ENCODE data around the gene KCNH3.

The KCNH3 gene

GRCh38 chr12:49543914-49544815, 5.3 kb downstream of the KCNH3 start:
- no peak overlapping the region for H3K27ac Mint-ChIP-seq
- peaks cover 12 to 19% of the 10 kb centered on the region in 2 donors for H3K4me1 Mint-ChIP-seq (ENCODE audit: low read depth in 2 of 2)
- no peak overlapping the region for H3K4me3 Mint-ChIP-seq
- DNase-seq (no peak), ATAC-seq (replicated peaks) (no peak)
- H3K36me3 Mint-ChIP-seq (ENCODE audit: insufficient read depth): no peaks in the 10 kb centered on the region
- peaks cover 22 to 54% of the 10 kb centered on the region in 2 donors for H3K27me3 Mint-ChIP-seq
- H3K9me3 Mint-ChIP-seq: no peaks in the 10 kb centered on the region

GRCh38 chr12:49545815-49546214, 7.0 kb downstream of the KCNH3 start:
- H3K9me3 Mint-ChIP-seq: no peaks in the 10 kb centered on the region
- H3K27ac Mint-ChIP-seq: no peak overlapping the region
- no peaks in the 10 kb centered on the region for H3K36me3 Mint-ChIP-seq (ENCODE audit: insufficient read depth)
- no peak for ATAC-seq (replicated peaks)
- peaks cover 5 to 9% of the 10 kb centered on the region in 2 donors for H3K4me1 Mint-ChIP-seq (ENCODE audit: low read depth in 2 of 2)
- peaks cover 30 to 60% of the 10 kb centered on the region in 2 donors for H3K27me3 Mint-ChIP-seq
- H3K4me3 Mint-ChIP-seq: no peak overlapping the region
- DNase-seq: no peak

GRCh38 chr12:49546481-49546880, 7.7 kb downstream of the KCNH3 start:
- DNase-seq (no peak), ATAC-seq (replicated peaks) (no peak)
- Mint-ChIP-seq H3K4me3 (no peak overlapping the region), H3K9me3 (no peaks in the 10 kb centered on the region), H3K27me3 (peaks cover 30 to 62% of the 10 kb centered on the region in 2 donors), H3K4me1 (ENCODE audit: low read depth in 2 of 2) (peaks cover 2 to 9% of the 10 kb centered on the region in 2 donors), H3K36me3 (ENCODE audit: insufficient read depth) (no peaks in the 10 kb centered on the region), H3K27ac (no peak overlapping the region)

GRCh38 chr12:49547090-49547690, 8.4 kb downstream of the KCNH3 start:
- DNase-seq (no peak), ATAC-seq (replicated peaks) (no peak)
- Mint-ChIP-seq H3K4me3 (no peak overlapping the region), H3K27me3 (peaks cover 30 to 62% of the 10 kb centered on the region in 2 donors), H3K4me1 (ENCODE audit: low read depth in 2 of 2) (peaks cover 0 to 9% of the 10 kb centered on the region in 2 donors), H3K27ac (peak overlapping the region in 1 of 2 donors; percentile 36), H3K9me3 (no peaks in the 10 kb centered on the region), H3K36me3 (ENCODE audit: insufficient read depth) (no peaks in the 10 kb centered on the region)

- Mint-ChIP-seq H3K27ac (no peak overlapping the region), H3K27me3 (peaks cover 30 to 62% of the 10 kb centered on the region in 2 donors), H3K4me3 (peak overlapping the region; percentile 62 to 73), H3K4me1 (ENCODE audit: low read depth in 2 of 2) (peaks cover 4 to 10% of the 10 kb centered on the region in 2 donors), H3K36me3 (ENCODE audit: insufficient read depth) (no peaks in the 10 kb centered on the region), H3K9me3 (no peaks in the 10 kb centered on the region)
- DNase-seq (no peak), ATAC-seq (replicated peaks) (no peak)
These were observed 9.6 kb downstream of the KCNH3 start for GRCh38 chr12:49548481-49548821.

GRCh38 chr12:49548822-49549648, 10.2 kb downstream of the KCNH3 start:
- Mint-ChIP-seq H3K9me3 (no peaks in the 10 kb centered on the region), H3K4me3 (peak overlapping the region; percentile 62 to 73), H3K27ac (no peak overlapping the region), H3K36me3 (ENCODE audit: insufficient read depth) (peaks cover under 1% of the 10 kb centered on the region), H3K27me3 (peaks cover 30 to 62% of the 10 kb centered on the region in 2 donors), H3K4me1 (ENCODE audit: low read depth in 2 of 2) (peaks cover 6 to 13% of the 10 kb centered on the region in 2 donors)
- DNase-seq: no peak
- ATAC-seq (replicated peaks): peak; percentile 55

GRCh38 chr12:49549735-49550692, 11.2 kb downstream of the KCNH3 start:
- peak overlapping the region in 1 of 2 donors; percentile 73 for H3K4me3 Mint-ChIP-seq
- H3K27ac Mint-ChIP-seq: no peak overlapping the region
- ATAC-seq (replicated peaks): no peak
- H3K4me1 Mint-ChIP-seq (ENCODE audit: low read depth in 2 of 2): peaks cover 6 to 9% of the 10 kb centered on the region in 2 donors
- H3K36me3 Mint-ChIP-seq (ENCODE audit: insufficient read depth): peaks cover 4% of the 10 kb centered on the region
- H3K27me3 Mint-ChIP-seq: peaks cover 30 to 58% of the 10 kb centered on the region in 2 donors
- no peaks in the 10 kb centered on the region for H3K9me3 Mint-ChIP-seq
- DNase-seq: no peak

- Mint-ChIP-seq H3K9me3 (no peaks in the 10 kb centered on the region), H3K4me1 (ENCODE audit: low read depth in 2 of 2) (peaks cover 6 to 9% of the 10 kb centered on the region in 2 donors), H3K36me3 (ENCODE audit: insufficient read depth) (peaks cover 4% of the 10 kb centered on the region), H3K27ac (no peak overlapping the region), H3K4me3 (no peak overlapping the region), H3K27me3 (peaks cover 30 to 51% of the 10 kb centered on the region in 2 donors)
- DNase-seq (no peak), ATAC-seq (replicated peaks) (no peak)
These were observed 11.9 kb downstream of the KCNH3 start for GRCh38 chr12:49550693-49551252.

- no peak for ATAC-seq (replicated peaks)
- Mint-ChIP-seq H3K27me3 (peaks cover 29 to 38% of the 10 kb centered on the region in 2 donors), H3K4me3 (no peak overlapping the region), H3K9me3 (no peaks in the 10 kb centered on the region), H3K36me3 (ENCODE audit: insufficient read depth) (peaks cover 10% of the 10 kb centered on the region), H3K27ac (no peak overlapping the region), H3K4me1 (ENCODE audit: low read depth in 2 of 2) (peaks cover 6 to 12% of the 10 kb centered on the region in 2 donors)
- DNase-seq: no peak
These were observed 13.2 kb downstream of the KCNH3 start for GRCh38 chr12:49552014-49552413.

- Mint-ChIP-seq H3K9me3 (no peaks in the 10 kb centered on the region), H3K36me3 (ENCODE audit: insufficient read depth) (peaks cover 10% of the 10 kb centered on the region), H3K27me3 (peaks cover 25 to 34% of the 10 kb centered on the region in 2 donors), H3K4me3 (no peak overlapping the region), H3K4me1 (ENCODE audit: low read depth in 2 of 2) (peaks cover 6 to 12% of the 10 kb centered on the region in 2 donors), H3K27ac (no peak overlapping the region)
- DNase-seq: no peak
- no peak for ATAC-seq (replicated peaks)
These were observed 13.6 kb downstream of the KCNH3 start for GRCh38 chr12:49552425-49552824.

GRCh38 chr12:49552899-49553298, 14.1 kb downstream of the KCNH3 start:
- peaks cover 20 to 29% of the 10 kb centered on the region in 2 donors for H3K27me3 Mint-ChIP-seq
- peaks cover 6 to 12% of the 10 kb centered on the region in 2 donors for H3K4me1 Mint-ChIP-seq (ENCODE audit: low read depth in 2 of 2)
- H3K36me3 Mint-ChIP-seq (ENCODE audit: insufficient read depth): peaks cover 10% of the 10 kb centered on the region
- ATAC-seq (replicated peaks): no peak
- no peak overlapping the region for H3K27ac Mint-ChIP-seq
- H3K9me3 Mint-ChIP-seq: no peaks in the 10 kb centered on the region
- no peak for DNase-seq
- H3K4me3 Mint-ChIP-seq: no peak overlapping the region

- H3K27ac Mint-ChIP-seq: no peak overlapping the region
These were observed 14.8 kb downstream of the KCNH3 start for GRCh38 chr12:49553512-49554088.

More at GRCh38 chr12:49553512-49554088, 14.8 kb downstream of the KCNH3 start:
- no peak overlapping the region for H3K4me3 Mint-ChIP-seq
- ATAC-seq (replicated peaks): peak; percentile 77
- peaks cover 6 to 10% of the 10 kb centered on the region in 2 donors for H3K4me1 Mint-ChIP-seq (ENCODE audit: low read depth in 2 of 2)
- peaks cover 10% of the 10 kb centered on the region for H3K36me3 Mint-ChIP-seq (ENCODE audit: insufficient read depth)
- H3K9me3 Mint-ChIP-seq: no peaks in the 10 kb centered on the region
- DNase-seq: no peak
- peaks cover 13 to 22% of the 10 kb centered on the region in 2 donors for H3K27me3 Mint-ChIP-seq
